Right lobe of liver (tissue), 6 donors: ENCODE results near the gene ANLN. TPM values are rescaled to one million over a fixed set of nuclear protein-coding genes. Genes with fewer than 3 reads are reported as not detected.

Experiments
- ATAC-seq, 4 donors: fragments of 200-7000 bp; cut with Tn5 transposase; one replicate each; pipeline ENCODE4 v1.9.1; 2020; ENCODE audit warnings: mild to moderate bottlenecking in 4 of 4, moderate library complexity in 4 of 4
- DNase-seq, 3 donors: peaks; one replicate each; pipeline ENCODE4 v3.0.0-alpha.2; 2020
- H3K27ac ChIP-seq, 3 donors: fragments of 200-600 bp; one replicate each; pipeline ENCODE4 v1.8.0; 2022
- H3K27me3 ChIP-seq, 2 donors: fragments of 200-600 bp; one replicate each; pipeline ENCODE4 v1.8.0; 2022
- H3K36me3 ChIP-seq, 4 donors: fragments of 200-600 bp; sonication (generic) in 1 of 4; one replicate each; pipeline versions ENCODE4 v1.5.1 to v1.8.0; 2017 to 2022; ENCODE audit warnings: control low read depth in 1 of 4
- H3K4me1 ChIP-seq, 4 donors: fragments of 200-600 bp; sonication (generic) in 1 of 4; one replicate each; pipeline versions ENCODE4 v1.5.1 to v1.8.0; 2017 to 2022; ENCODE audit warnings: control low read depth in 1 of 4
- H3K4me3 ChIP-seq, 3 donors: fragments of 200-600 bp; one replicate each; pipeline ENCODE4 v1.8.0; 2022
- H3K9me3 ChIP-seq, 4 donors: fragments of 200-600 bp; sonication (generic) in 1 of 4; one replicate each; pipeline versions ENCODE4 v1.5.1 to v1.8.0; 2017 to 2022; ENCODE audit warnings: control low read depth in 1 of 4
- CTCF ChIP-seq, 4 donors: fragments of 200-600 bp in 3 of 4; fragments of 450-650 bp in 1 of 4; IDR thresholded peaks; one replicate each; pipeline versions ENCODE4 v1.5.1 to v1.8.0; 2016 to 2022; ENCODE audit warnings: antibody characterized with exemption in 4 of 4, mild to moderate bottlenecking in 2 of 4
- POLR2A ChIP-seq: fragments of 450-650 bp; IDR thresholded peaks from one replicate; pipeline ENCODE4 v1.6.1; 2017; ENCODE audit warnings: antibody characterized with exemption, mild to moderate bottlenecking
- WGBS: methylation state at CpG from one replicate; pipeline ENCODE4 v1.1.6; 2018; ENCODE audit warnings: low coverage, low lambda C conversion rate; ENCODE audit not compliant: insufficient coverage; ENCODE audit errors: missing lambda C conversion rate; 5-methylcytosine and 5-hydroxymethylcytosine counted together
- intact Hi-C, 2 donors: fragments of 100-400 bp; cut with DNase I; formaldehyde crosslinking; loops; one replicate each; pipeline versions ENCODE4 v1.11.2 to v1.14.1; 2022
- total RNA-seq, 6 experiments: library from RNA; depleted of rRNA in 2 of 6; stranded (reverse); fragments of >200 nt in 2 of 6; fragmentation: NEBNext Ultra II Directional in 3 of 6; extraction: Animal tissue kit (Norgen Biotek cat#: 25700) in 3 of 6; gene quantifications; one replicate each; pipeline versions ENCODE4 v1.1.0 to v1.2.4, GENCODE V29; 2016 to 2023
- donor health status: DM: no; HTN: yes; CAD: no.
- donor health status: DM: no; HTN: no; CAD: no.
- donor health status: DM: no; HTN: no; CAD: no.
- donor health status: DM: no; HTN: yes; CAD: no.
- donor health status: DM: no; HTN: yes; CAD: no.

Gene ANLN
- total RNA-seq, 6 experiments from 2014 or later = 0.44 to 7.8 (median 2.2) TPM

GRCh38 chr7:36439624-36440023 lies 50.0 kb downstream of the ANLN start:
- intact Hi-C loops = no loop called here
- Histone ChIP-seq H3K36me3 (no peaks in the 10 kb centered on the region), H3K4me3 (no peak overlapping the region), H3K27ac (no peak overlapping the region), H3K4me1 (no peaks in the 10 kb centered on the region), H3K27me3 (no peaks in the 10 kb centered on the region), H3K9me3 (no peaks in the 10 kb centered on the region)
- DNase-seq (no peak), ATAC-seq (peak in 3 of 4 donors; percentile 21 to 49 (median 36))
- WGBS = 63% methylated on average over 2 of the region's 2 CpGs
- TF ChIP-seq CTCF (IDR thresholded peaks at IDR 0.05) (no peak), POLR2A (no peak)

DNA sequence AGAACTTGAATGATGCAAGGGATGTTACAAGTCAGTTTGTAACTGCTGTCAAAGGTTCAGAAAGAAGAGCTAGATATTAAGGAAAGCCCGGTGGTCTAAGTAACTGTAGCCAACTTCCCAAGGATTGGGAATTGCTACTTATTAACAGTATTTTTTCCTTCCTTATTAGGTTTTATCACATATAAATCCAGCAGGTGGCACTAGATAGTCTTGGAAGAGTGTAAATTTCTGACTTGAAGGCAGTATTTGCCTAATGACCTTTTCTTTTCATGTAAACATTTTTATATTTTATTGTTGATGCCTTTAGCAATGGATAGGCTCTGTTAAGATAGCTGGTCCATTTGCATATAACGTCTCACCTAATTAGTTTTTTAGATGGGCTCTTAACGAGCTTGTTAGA lies 51.2 kb downstream of the ANLN start:
- intact Hi-C loops = no loop called here
- TF ChIP-seq CTCF (IDR thresholded peaks at IDR 0.05) (peak; percentile 51 to 56 (median 54)), POLR2A (no peak)
- no peaks in the 10 kb centered on the region for H3K4me1 ChIP-seq
- H3K9me3 ChIP-seq = no peaks in the 10 kb centered on the region
- no peak overlapping the region for H3K4me3 ChIP-seq
- 57% methylated on average over 3 of the region's 3 CpGs for WGBS
- no peak overlapping the region for H3K27ac ChIP-seq
- H3K27me3 ChIP-seq = no peaks in the 10 kb centered on the region
- no peaks in the 10 kb centered on the region for H3K36me3 ChIP-seq
- no peak for DNase-seq
- ATAC-seq = peak; percentile 49 to 77 (median 74)

DNA sequence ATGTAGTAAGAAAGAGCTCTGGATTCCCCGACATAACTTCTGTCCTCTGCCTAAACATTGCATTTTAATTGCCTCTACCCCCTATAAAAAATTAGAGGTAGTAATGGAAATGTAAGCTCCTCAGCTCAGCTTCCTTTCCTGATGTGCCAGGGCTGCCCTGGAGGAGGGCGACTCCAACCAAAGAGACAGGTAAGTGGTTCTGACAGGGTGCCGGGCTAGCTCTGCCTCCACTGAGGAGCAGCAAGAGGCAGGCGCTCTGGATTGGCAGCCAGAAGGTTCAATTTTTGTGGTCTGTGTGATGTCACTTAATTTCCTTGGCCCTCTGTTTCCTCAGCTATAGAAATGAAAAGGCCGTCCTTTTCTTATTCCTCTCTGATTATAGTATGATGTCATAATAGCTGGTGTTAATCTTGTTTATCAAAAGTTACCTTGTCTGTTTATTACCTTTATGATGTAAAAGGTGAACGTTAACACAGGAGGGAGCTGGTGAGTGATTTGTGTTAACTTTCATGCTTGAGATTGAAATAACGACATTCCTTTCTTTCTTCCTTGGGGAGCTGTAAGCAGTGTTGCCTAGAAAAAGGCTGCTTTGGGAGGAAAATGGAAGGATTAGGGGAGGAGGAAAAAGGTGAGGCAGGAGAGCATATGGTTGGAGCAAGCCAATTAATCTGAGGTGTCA lies 51.8 kb downstream of the ANLN start:
- Histone ChIP-seq H3K27me3 (no peaks in the 10 kb centered on the region), H3K4me3 (no peak overlapping the region), H3K4me1 (no peaks in the 10 kb centered on the region), H3K9me3 (no peaks in the 10 kb centered on the region), H3K27ac (no peak overlapping the region), H3K36me3 (no peaks in the 10 kb centered on the region)
- intact Hi-C loops = no loop called here
- ATAC-seq = peak in 2 of 4 donors; percentile 22 to 39
- 52% methylated on average over 7 of the region's 7 CpGs for WGBS
- no peak for TF ChIP-seq POLR2A
- peak in 2 of 4 donors; percentile 5 to 18 for TF ChIP-seq CTCF (IDR thresholded peaks at IDR 0.05)
- no peak for DNase-seq

DNA sequence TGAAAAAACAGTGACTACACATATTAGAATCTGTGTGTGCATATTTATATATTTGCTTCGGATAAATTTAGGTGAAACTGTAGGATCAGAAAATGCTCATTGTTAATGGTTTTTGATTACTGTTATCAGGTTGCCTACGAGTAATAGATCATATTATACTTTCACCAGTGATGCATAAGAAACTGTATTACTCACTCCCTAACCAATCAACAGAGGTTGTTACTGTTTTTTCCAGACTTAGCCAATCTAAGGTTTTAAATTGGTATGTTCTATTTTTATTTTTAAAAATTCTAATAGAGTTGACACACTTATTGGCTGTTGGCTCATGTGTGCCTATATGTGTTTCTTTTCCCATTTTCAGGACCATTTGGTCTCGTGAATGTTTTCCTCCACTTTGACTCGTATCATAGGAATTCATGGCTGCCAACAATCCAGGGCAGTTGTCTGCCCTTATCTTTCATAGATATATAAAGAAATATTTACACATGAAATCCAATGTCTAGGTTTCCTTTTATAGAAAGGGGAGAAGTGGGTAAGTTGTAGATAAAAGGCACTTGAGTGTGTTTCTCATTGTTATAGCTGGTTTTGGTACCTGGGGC lies 59.2 kb downstream of the ANLN start:
- no peak overlapping the region for H3K4me3 ChIP-seq
- ATAC-seq (no peak), DNase-seq (no peak)
- H3K36me3 ChIP-seq = no peaks in the 10 kb centered on the region
- intact Hi-C loops = no loop called here
- H3K27ac ChIP-seq = no peak overlapping the region
- H3K9me3 ChIP-seq = no peaks in the 10 kb centered on the region
- TF ChIP-seq CTCF (IDR thresholded peaks at IDR 0.05) (no peak), POLR2A (no peak)
- WGBS = 96% methylated on average over 4 of the region's 4 CpGs
- H3K27me3 ChIP-seq = no peaks in the 10 kb centered on the region
- H3K4me1 ChIP-seq = no peaks in the 10 kb centered on the region
